GM23248 (cell line): ENCODE data around the gene IKZF3.

Experiments used
- EZH2 ChIP-seq: fragments of 200-600 bp; sonication (generic); IDR thresholded peaks from 2 replicates; pipeline ENCODE4 v1.6.1; 2018; ENCODE audit warnings: antibody characterized with exemption, mild to moderate bottlenecking; ENCODE audit not compliant: insufficient read depth, poor library complexity, severe bottlenecking
- EZH2phosphoT487 ChIP-seq: fragments of 200-600 bp; sonication (generic); IDR thresholded peaks from 2 replicates; pipeline ENCODE4 v1.6.1; 2018; ENCODE audit warnings: antibody characterized with exemption, moderate library complexity, mild to moderate bottlenecking, low read depth; ENCODE audit not compliant: insufficient read depth

DNA sequence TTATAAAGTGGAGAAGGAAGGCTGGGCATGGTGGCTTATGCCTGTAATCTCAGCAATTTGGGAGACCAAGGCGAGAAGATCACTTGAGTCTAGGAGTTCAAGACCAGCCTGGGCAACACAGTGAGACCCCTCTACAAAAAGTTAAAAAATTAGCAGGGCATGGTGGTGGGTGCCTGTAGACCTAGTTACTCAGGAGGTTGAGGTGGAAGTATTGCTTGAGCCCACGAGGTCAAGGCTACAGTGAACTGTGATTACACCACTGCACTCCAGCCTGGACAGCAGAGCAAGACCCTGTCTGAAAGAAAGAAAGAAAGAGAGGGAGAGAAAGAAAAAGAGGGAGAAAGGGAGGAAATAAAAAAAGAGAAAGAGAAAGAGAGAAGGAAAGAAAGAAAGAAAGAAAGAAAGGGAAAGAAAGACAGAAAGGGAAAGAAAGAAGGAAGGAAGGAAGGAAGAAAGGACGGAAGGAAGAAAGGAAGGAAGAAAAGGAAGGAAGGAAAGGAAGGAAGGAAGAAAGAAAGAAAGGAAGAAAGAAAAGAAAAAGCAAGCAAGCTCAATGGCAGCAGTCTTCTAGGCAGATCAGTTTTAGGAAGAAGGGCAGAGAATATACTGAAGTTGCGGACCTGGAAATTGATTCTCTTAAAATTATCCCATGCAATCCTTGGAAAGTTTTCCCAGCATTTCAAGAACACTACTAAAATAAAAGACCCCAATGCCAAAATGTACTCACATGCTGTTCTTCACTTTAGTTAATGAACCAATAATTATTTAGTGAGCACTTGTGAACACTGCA is 53.0 kb downstream of the IKZF3 start:
- no peak for TF ChIP-seq EZH2phosphoT487
- TF ChIP-seq EZH2, result no peak
